Parathyroid adenoma (tissue), 2 donors: ENCODE data around the gene POLE4.
A peak's percentile ranks its signal among the peaks of the same experiment; 100 is the strongest.

Experiments used
- H2AFZ ChIP-seq: fragments of 300-600 bp; sonication (generic); one replicate; pipeline ENCODE4 v1.7.0; 2017; ENCODE audit warnings: antibody characterized with exemption, mild to moderate bottlenecking
- H3K27ac ChIP-seq: fragments of 300-600 bp; sonication (generic); one replicate; pipeline ENCODE4 v1.7.0; 2017
- H3K27me3 ChIP-seq: fragments of 300-600 bp; sonication (generic); one replicate; pipeline ENCODE4 v1.7.0; 2017; ENCODE audit warnings: low read length; ENCODE audit not compliant: control insufficient read depth, insufficient read depth
- H3K36me3 ChIP-seq: fragments of 300-600 bp; sonication (generic); one replicate; pipeline ENCODE4 v1.7.0; 2017; ENCODE audit warnings: low read length; ENCODE audit not compliant: control insufficient read depth, insufficient read depth
- H3K4me1 ChIP-seq: fragments of 300-600 bp; sonication (generic); one replicate; pipeline ENCODE4 v1.7.0; 2017; ENCODE audit warnings: control low read depth
- H3K4me2 ChIP-seq: fragments of 300-600 bp; sonication (generic); one replicate; pipeline ENCODE4 v1.7.0; 2017; ENCODE audit warnings: low read length
- H3K4me3 ChIP-seq: fragments of 300-600 bp; sonication (generic); one replicate; pipeline ENCODE4 v1.7.0; 2017; ENCODE audit warnings: low read depth, low read length
- H3K79me2 ChIP-seq: fragments of 300-600 bp; sonication (generic); one replicate; pipeline ENCODE4 v1.7.0; 2017; ENCODE audit warnings: control low read depth
- H3K9ac ChIP-seq: fragments of 300-600 bp; sonication (generic); one replicate; pipeline ENCODE4 v1.7.0; 2017; ENCODE audit warnings: mild to moderate bottlenecking
- H3K9me3 ChIP-seq: fragments of 300-600 bp; sonication (generic); one replicate; pipeline ENCODE4 v1.7.0; 2017; ENCODE audit warnings: low read length; ENCODE audit not compliant: control insufficient read depth
- CTCF ChIP-seq: fragments of 300-600 bp; sonication (generic); IDR thresholded peaks from one replicate; pipeline ENCODE4 v1.7.0; 2017; ENCODE audit warnings: antibody characterized with exemption, mild to moderate bottlenecking
- donor health status: primary hyperparathyroidism.

POLE4 gene

GRCh38 chr2:74921236-74921736 is 37.2 kb upstream of the POLE4 start:
- H3K79me2 ChIP-seq = no peaks in the 10 kb centered on the region
- H3K36me3 ChIP-seq = no peaks in the 10 kb centered on the region
- H3K4me3 ChIP-seq = no peak overlapping the region
- H3K27ac ChIP-seq = no peak overlapping the region
- H3K4me1 ChIP-seq = no peaks in the 10 kb centered on the region
- no peak overlapping the region for H3K4me2 ChIP-seq
- no peaks in the 10 kb centered on the region for H3K27me3 ChIP-seq
- no peak overlapping the region for H3K9ac ChIP-seq
- no peak overlapping the region for H2AFZ ChIP-seq
- no peaks in the 10 kb centered on the region for H3K9me3 ChIP-seq
- no peak for TF ChIP-seq CTCF

GRCh38 chr2:74922592-74923227 is 35.7 kb upstream of the POLE4 start:
- H3K9ac ChIP-seq = no peak overlapping the region
- H2AFZ ChIP-seq = no peak overlapping the region
- no peaks in the 10 kb centered on the region for H3K4me1 ChIP-seq
- no peaks in the 10 kb centered on the region for H3K27me3 ChIP-seq
- no peak for TF ChIP-seq CTCF
- no peak overlapping the region for H3K27ac ChIP-seq
- no peaks in the 10 kb centered on the region for H3K9me3 ChIP-seq
- H3K4me3 ChIP-seq = no peak overlapping the region
- H3K36me3 ChIP-seq = no peaks in the 10 kb centered on the region
- H3K4me2 ChIP-seq = no peak overlapping the region
- H3K79me2 ChIP-seq = no peaks in the 10 kb centered on the region

DNA sequence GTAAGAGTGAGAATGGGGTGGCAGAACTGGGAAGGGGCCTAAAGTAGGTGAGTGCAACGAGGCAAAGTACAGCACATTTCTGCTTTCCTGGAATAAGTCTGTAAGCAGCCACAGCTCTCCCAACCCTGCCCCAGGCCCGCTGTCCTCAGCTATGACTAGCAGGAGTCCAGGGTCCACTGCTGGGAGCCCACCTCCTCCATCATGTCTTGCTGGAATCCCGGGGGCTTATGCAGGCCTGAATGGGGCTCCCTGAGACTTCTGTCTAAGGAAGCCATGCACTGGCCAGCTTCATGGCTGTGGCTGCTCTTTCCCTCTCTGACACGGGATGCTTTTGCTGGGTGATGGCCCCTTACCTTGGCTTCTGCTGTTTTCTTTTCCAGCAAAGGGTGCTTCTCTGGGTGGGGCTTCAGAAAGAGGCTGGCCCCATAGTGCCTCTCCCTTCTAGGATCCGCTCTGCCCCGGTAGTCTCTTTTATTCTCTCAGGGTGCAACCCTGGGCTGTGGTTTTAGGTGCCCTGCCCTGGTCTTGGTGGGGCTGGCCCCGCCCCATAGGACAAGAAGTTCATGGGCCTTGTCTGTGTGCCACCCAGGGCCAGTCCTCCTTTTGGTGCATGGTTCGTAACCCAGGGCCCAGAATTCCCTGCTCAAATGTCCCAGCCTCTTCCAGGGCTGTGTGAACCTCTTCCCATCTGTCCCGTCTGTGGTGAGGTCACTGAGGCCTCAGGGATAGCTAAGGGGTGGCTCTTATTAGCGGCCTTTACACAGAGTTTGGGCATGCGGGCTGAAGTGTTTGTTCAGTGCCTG is 33.8 kb upstream of the POLE4 start:
- TF ChIP-seq CTCF = no peak
- H3K36me3 ChIP-seq = no peaks in the 10 kb centered on the region
- no peaks in the 10 kb centered on the region for H3K9me3 ChIP-seq
- H2AFZ ChIP-seq = no peak overlapping the region
- H3K27ac ChIP-seq = no peak overlapping the region
- H3K79me2 ChIP-seq = no peaks in the 10 kb centered on the region
- H3K9ac ChIP-seq = no peak overlapping the region
- no peaks in the 10 kb centered on the region for H3K27me3 ChIP-seq
- H3K4me3 ChIP-seq = no peak overlapping the region
- H3K4me1 ChIP-seq = no peaks in the 10 kb centered on the region
- H3K4me2 ChIP-seq = no peak overlapping the region

- H3K27me3 ChIP-seq = no peaks in the 10 kb centered on the region
- no peaks in the 10 kb centered on the region for H3K9me3 ChIP-seq
- peak overlapping the region; percentile 45 for H2AFZ ChIP-seq
- no peaks in the 10 kb centered on the region for H3K79me2 ChIP-seq
- no peaks in the 10 kb centered on the region for H3K4me1 ChIP-seq
- H3K4me2 ChIP-seq = no peak overlapping the region
- H3K4me3 ChIP-seq = no peak overlapping the region
- H3K36me3 ChIP-seq = no peaks in the 10 kb centered on the region
- H3K27ac ChIP-seq = no peak overlapping the region
- no peak for TF ChIP-seq CTCF
- no peak overlapping the region for H3K9ac ChIP-seq
Observed at GRCh38 chr2:74925361-74925786, 33.1 kb upstream of the POLE4 start.
